Suprapubic skin (tissue), 4 donors: ENCODE measurements around the gene MTHFSD. TPM values are rescaled to one million over a fixed set of nuclear protein-coding genes. Genes with fewer than 3 reads are reported as not detected.

ENCODE experiments used
- DNase-seq, 2 donors: peaks; one replicate each; pipeline ENCODE4 v3.0.0-alpha.2; 2019; ENCODE audit warnings: low spot score in 2 of 2
- H3K27ac ChIP-seq: fragments of 200-600 bp; sonication (generic); one replicate; pipeline ENCODE4 v1.5.1; 2019
- H3K27me3 ChIP-seq: fragments of 200-600 bp; sonication (generic); one replicate; pipeline ENCODE4 v1.5.1; 2019
- H3K36me3 ChIP-seq: fragments of 200-600 bp; sonication (generic); one replicate; pipeline ENCODE4 v1.5.1; 2019
- H3K4me1 ChIP-seq: fragments of 200-600 bp; sonication (generic); one replicate; pipeline ENCODE4 v1.5.1; 2019
- H3K4me3 ChIP-seq: fragments of 200-600 bp; sonication (generic); one replicate; pipeline ENCODE4 v1.5.1; 2019; ENCODE audit warnings: mild to moderate bottlenecking
- H3K9me3 ChIP-seq: fragments of 200-600 bp; sonication (generic); one replicate; pipeline ENCODE4 v1.5.1; 2019
- EP300 ChIP-seq: sonication (generic); formaldehyde crosslinking; IDR thresholded peaks from one replicate; pipeline ENCODE4 v1.6.1; 2017; ENCODE audit warnings: antibody characterized with exemption
- POLR2A ChIP-seq, 2 donors: fragments of 450-650 bp; IDR thresholded peaks; one replicate each; pipeline ENCODE4 v1.6.1; 2017; ENCODE audit warnings: antibody characterized with exemption in 2 of 2, mild to moderate bottlenecking in 2 of 2, moderate library complexity in 2 of 2
- POLR2AphosphoS5 ChIP-seq, 3 donors: sonication (generic); formaldehyde crosslinking; IDR thresholded peaks; one replicate each; pipeline ENCODE4 v1.6.1; 2017; ENCODE audit warnings: antibody characterized with exemption in 3 of 3
- WGBS: methylation state at CpG from one replicate; pipeline ENCODE4 v1.1.5; 2018; 5-methylcytosine and 5-hydroxymethylcytosine counted together
- total RNA-seq, 4 donors: library from RNA; depleted of rRNA; stranded (reverse); fragments of >200 nt; gene quantifications; one replicate each; pipeline ENCODE4 v1.1.0, GENCODE V29; 2016
- TF ChIP-seq, protein P1 (sequence below), 2 donors: fragments of 200-600 bp in 1 of 2; fragments of 450-650 bp in 1 of 2; sonication (generic) in 1 of 2; IDR thresholded peaks; one replicate each; pipeline ENCODE4 v1.5.1; 2016 to 2019; ENCODE audit warnings: antibody characterized with exemption in 2 of 2, mild to moderate bottlenecking in 1 of 2, moderate library complexity in 1 of 2

The MTHFSD gene
- total RNA-seq, 4 donors from 2014 or later = 12.4 to 43.4 (median 18.8) TPM

GRCh38 chr16:86520317-86521210, 34.5 kb downstream of the MTHFSD start:
- TF ChIP-seq, protein P1, sequence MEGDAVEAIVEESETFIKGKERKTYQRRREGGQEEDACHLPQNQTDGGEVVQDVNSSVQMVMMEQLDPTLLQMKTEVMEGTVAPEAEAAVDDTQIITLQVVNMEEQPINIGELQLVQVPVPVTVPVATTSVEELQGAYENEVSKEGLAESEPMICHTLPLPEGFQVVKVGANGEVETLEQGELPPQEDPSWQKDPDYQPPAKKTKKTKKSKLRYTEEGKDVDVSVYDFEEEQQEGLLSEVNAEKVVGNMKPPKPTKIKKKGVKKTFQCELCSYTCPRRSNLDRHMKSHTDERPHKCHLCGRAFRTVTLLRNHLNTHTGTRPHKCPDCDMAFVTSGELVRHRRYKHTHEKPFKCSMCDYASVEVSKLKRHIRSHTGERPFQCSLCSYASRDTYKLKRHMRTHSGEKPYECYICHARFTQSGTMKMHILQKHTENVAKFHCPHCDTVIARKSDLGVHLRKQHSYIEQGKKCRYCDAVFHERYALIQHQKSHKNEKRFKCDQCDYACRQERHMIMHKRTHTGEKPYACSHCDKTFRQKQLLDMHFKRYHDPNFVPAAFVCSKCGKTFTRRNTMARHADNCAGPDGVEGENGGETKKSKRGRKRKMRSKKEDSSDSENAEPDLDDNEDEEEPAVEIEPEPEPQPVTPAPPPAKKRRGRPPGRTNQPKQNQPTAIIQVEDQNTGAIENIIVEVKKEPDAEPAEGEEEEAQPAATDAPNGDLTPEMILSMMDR (IDR thresholded peaks at IDR 0.05) = no peak
- TF ChIP-seq POLR2AphosphoS5 (IDR thresholded peaks at IDR 0.05) (no peak), POLR2A (IDR thresholded peaks at IDR 0.05) (no peak), EP300 (no peak)
- no peak overlapping the region for H3K4me3 ChIP-seq
- H3K36me3 ChIP-seq = no peaks in the 10 kb centered on the region
- peaks cover 76% of the 10 kb centered on the region for H3K27me3 ChIP-seq
- no peaks in the 10 kb centered on the region for H3K9me3 ChIP-seq
- WGBS = 48% methylated on average over 24 of the region's 30 CpGs
- peaks cover 18% of the 10 kb centered on the region for H3K4me1 ChIP-seq
- H3K27ac ChIP-seq = no peak overlapping the region
- no peak for DNase-seq

DNA sequence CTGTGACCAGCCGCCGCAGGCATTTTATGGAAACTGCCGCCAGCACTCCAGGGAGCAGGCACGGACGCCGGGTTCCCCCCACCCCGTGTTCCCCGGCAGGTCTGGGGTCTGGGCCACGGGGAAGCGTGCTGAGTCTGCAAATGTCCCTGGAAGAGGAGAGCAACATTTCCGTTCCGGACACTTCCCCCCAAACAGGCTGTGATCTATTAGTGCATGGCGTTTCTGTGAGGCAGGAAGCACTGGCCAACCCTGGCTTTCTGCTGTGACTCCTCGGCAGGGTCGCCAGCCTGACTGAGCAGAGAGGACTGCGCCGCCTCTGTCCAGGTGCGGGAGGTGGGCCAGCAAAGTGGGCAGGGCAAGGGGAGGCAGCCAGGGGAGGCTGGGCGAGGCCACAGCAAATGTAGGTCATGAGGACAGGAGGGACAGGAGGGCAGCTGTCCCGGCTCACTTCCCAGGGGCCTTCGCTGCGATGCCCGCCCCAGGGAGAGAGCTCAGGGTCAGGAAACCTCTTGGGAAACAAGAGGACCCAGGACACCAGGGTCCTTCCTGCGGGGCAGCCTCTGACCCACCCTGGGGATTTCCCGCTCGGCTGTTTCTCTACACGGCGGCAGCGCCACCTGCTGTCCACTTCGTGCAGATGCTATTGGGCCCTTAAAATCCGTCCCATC, 35.3 kb downstream of the MTHFSD start:
- no peaks in the 10 kb centered on the region for H3K36me3 ChIP-seq
- no peak overlapping the region for H3K4me3 ChIP-seq
- TF ChIP-seq POLR2AphosphoS5 (IDR thresholded peaks at IDR 0.05) (no peak), POLR2A (IDR thresholded peaks at IDR 0.05) (no peak)
- TF ChIP-seq, protein P1 (IDR thresholded peaks at IDR 0.05) = peak; percentile 73 to 84
- H3K27me3 ChIP-seq = peaks cover 84% of the 10 kb centered on the region
- peaks cover 20% of the 10 kb centered on the region for H3K4me1 ChIP-seq
- H3K27ac ChIP-seq = no peak overlapping the region
- 10% methylated on average over 21 of the region's 31 CpGs for WGBS
- no peaks in the 10 kb centered on the region for H3K9me3 ChIP-seq
- no peak for DNase-seq

GRCh38 chr16:86519007-86519648, 35.9 kb downstream of the MTHFSD start:
- Histone ChIP-seq H3K4me1 (peaks cover 20% of the 10 kb centered on the region), H3K36me3 (no peaks in the 10 kb centered on the region), H3K4me3 (no peak overlapping the region), H3K27ac (no peak overlapping the region), H3K9me3 (no peaks in the 10 kb centered on the region), H3K27me3 (peaks cover 89% of the 10 kb centered on the region)
- DNase-seq = no peak
- TF ChIP-seq EP300 = no peak
- no peak for TF ChIP-seq POLR2A (IDR thresholded peaks at IDR 0.05)
- TF ChIP-seq, protein P1 (IDR thresholded peaks at IDR 0.05) = no peak
- 85% methylated on average over 13 of the region's 16 CpGs for WGBS

DNA sequence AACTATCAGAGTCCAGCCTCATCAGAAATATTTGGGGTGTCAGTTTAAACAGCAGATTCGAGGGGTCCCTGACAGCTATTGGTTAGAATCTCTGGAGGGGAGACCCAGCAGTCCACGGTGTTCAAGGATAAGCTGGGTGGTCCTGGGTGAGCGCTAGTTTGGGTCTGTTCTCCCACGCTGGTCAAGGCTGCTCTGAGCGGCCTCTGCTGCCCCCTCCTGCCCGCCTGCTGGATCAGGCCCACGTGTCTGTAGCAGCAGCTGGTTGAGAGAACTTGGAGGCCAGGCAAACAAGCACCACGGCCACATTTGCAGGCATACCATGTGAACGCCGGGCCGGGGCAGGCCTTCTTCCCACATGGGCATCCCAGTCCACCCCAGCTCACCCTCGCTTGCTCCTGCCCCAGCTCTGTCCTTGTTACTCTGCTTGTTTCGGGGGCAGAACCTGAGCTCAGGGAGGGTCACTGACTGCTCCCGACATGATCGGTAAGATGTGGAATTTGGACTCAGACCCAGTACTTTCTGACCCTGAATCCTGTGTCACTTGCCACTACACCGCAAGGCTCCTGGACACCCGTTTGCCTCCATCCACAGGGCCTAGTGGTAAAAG, 37.3 kb downstream of the MTHFSD start:
- no peak overlapping the region for H3K4me3 ChIP-seq
- no peaks in the 10 kb centered on the region for H3K36me3 ChIP-seq
- peaks cover 95% of the 10 kb centered on the region for H3K27me3 ChIP-seq
- peaks cover 20% of the 10 kb centered on the region for H3K4me1 ChIP-seq
- DNase-seq = no peak
- TF ChIP-seq EP300 (no peak), POLR2AphosphoS5 (IDR thresholded peaks at IDR 0.05) (no peak), POLR2A (IDR thresholded peaks at IDR 0.05) (no peak)
- TF ChIP-seq, protein P1 (IDR thresholded peaks at IDR 0.05) = peak; percentile 18 to 57
- WGBS = 32% methylated on average over 13 of the region's 17 CpGs
- no peak overlapping the region for H3K27ac ChIP-seq
- no peaks in the 10 kb centered on the region for H3K9me3 ChIP-seq
